ENCODE data around the gene CEP57. TPM values are rescaled to one million over a fixed set of nuclear protein-coding genes. Genes with fewer than 3 reads are reported as not detected.
A peak's percentile ranks its signal among the peaks of the same experiment; 100 is the strongest.
"Not testable (repeated sequence)": the region's sequence is repeated elsewhere in the genome, so short reads cannot be mapped to it uniquely, and the experiment has no call there.

Gene CEP57
- total RNA-seq, 1 experiment from 2014 or later = 36.9 TPM

- in situ Hi-C loops (cut with HindIII; ENCODE audit: low pct_unique_long_range_greater_than_20kb, low sequenced_read_pairs) = no loop called here
- no peak for DNase-seq (ENCODE audit: low read depth, low spot score)
Measured at GRCh38 chr11:95835351-95835750, 45.1 kb downstream of the CEP57 start.

- DNase-seq (ENCODE audit: low read depth, low spot score) = peak; percentile 88
- in situ Hi-C loops (cut with HindIII; ENCODE audit: low pct_unique_long_range_greater_than_20kb, low sequenced_read_pairs) = no loop called here
Measured at GRCh38 chr11:95835768-95836488, 45.6 kb downstream of the CEP57 start.

- in situ Hi-C loops (cut with HindIII; ENCODE audit: low pct_unique_long_range_greater_than_20kb, low sequenced_read_pairs) = no loop called here
Measured at GRCh38 chr11:95845167-95845566, 54.9 kb downstream of the CEP57 start.

DNA sequence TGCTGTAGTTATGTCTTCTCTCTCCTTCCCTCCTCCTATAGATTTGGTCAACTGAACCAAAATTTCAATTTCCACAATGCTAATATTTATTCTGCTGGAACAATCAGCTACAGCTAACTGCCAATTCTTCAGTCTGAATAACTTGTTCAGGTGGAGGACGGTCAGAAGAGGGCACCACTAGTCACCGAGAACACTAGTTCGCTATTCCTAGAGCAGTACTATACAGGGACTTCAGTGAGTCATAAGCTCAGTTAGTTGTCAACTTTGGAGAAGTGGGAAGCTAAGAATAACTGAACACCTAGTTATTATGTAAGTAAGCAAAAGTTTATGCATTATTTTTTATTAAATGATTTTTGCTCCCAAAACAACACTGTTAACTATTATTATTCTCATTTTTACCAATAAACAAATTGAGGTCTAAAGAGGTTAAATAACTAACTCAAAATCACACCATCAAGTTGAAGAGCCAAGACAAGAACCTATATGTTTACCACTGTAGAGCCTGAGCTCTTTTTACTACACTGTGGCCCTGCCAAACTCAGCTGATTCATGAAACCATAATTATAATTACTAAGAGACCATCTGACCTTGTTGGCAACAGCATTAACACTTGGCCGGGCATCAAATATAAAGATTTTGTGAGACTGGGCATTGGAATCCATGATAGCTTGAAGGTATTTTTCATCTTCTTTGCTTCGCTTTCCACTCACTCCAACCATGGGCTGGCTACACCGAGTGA is 59.0 kb downstream of the CEP57 start:
- peak; percentile 71 for DNase-seq (ENCODE audit: low read depth, low spot score)
- in situ Hi-C loops (cut with HindIII; ENCODE audit: low pct_unique_long_range_greater_than_20kb, low sequenced_read_pairs) = no loop called here

More at GRCh38 chr11:95845167-95845566, 54.9 kb downstream of the CEP57 start:
- DNase-seq (ENCODE audit: low read depth, low spot score) = no peak

DNA sequence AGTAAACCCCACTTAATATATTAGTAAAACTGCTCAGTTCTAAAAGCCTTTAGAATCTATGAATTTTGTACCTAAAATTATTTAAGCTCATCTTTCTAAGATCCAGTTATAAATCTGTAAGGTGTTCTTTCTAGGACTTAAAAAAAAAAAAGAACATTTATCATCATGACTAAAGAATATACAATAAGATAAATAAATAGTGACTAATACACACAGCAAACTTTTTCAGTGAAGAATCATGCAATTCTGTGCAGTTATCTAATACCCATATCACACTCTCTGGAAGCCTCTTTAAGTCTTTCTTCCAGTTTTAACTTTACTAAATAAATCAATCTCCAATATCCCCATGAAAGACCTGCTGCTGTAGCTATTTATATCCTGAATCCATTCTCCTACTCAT is 59.8 kb downstream of the CEP57 start:
- in situ Hi-C loops (cut with HindIII; ENCODE audit: low pct_unique_long_range_greater_than_20kb, low sequenced_read_pairs) = no loop called here
- no peak for DNase-seq (ENCODE audit: low read depth, low spot score)

DNA sequence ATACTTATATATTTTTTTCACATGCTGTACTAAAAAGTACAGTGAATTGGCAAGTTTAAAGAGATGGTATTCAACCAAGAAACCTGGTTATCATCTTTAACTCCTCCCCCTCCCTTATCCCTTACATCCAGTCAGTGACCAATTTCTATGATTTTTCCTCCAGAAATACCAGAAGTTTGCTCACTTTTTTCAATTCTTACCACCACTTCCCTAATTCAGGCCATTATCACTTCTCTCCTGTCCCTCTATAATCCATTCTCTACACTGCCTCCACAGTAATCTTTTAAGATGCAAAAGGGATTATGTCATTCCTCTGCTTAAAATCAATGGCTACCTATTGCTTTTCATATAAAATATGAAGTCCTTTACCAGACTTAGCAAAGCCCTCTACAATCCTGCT is 62.8 kb downstream of the CEP57 start:
- no peak for DNase-seq (ENCODE audit: low read depth, low spot score)
- in situ Hi-C loops (cut with HindIII; ENCODE audit: low pct_unique_long_range_greater_than_20kb, low sequenced_read_pairs) = no loop called here

DNA sequence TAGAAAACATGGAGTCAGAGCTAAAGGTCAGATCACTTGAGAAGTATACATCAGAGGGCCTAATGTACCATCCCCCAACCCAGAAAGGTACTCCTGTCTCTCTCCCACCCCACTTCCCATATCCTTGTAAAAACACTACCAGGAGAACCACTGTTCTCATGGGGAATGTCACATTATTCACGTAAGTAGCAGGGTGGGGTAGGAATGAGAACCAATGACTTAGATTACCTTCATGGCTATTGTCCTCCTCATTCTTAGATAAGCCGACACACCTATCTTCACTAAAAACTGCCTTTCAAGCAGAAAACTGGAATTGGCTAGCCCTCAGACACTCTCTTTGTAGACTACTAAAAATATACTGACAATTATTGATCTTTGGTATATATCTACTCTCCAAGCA is 63.6 kb downstream of the CEP57 start:
- in situ Hi-C loops (cut with HindIII; ENCODE audit: low pct_unique_long_range_greater_than_20kb, low sequenced_read_pairs) = no loop called here
- DNase-seq (ENCODE audit: low read depth, low spot score) = no peak

DNA sequence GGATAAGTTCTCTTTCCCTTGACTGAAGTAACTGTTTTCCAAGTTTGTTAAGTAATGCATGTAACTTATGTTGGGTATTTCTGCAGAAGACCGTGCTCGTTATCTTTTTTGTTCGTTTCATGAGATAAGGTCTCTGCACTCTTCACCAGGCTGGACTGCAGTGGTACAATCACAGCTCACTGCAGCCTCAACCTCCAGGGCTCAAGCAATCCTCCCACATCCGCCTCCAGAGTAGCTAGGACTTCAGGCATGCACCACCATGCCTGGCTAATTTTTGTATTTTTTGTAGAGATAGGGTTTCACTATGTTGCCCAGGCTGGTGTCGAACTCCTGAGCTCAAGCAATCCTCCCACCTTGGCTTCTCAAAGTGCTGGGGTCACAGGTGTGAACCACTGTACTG is 64.1 kb downstream of the CEP57 start:
- DNase-seq (ENCODE audit: low read depth, low spot score); in situ Hi-C loops (cut with HindIII; ENCODE audit: low pct_unique_long_range_greater_than_20kb, low sequenced_read_pairs): not testable (repeated sequence)

GRCh38 chr11:95860024-95860423 is 69.7 kb downstream of the CEP57 start:
- in situ Hi-C loops (cut with HindIII; ENCODE audit: low pct_unique_long_range_greater_than_20kb, low sequenced_read_pairs); DNase-seq (ENCODE audit: low read depth, low spot score): not testable (repeated sequence)

DNA sequence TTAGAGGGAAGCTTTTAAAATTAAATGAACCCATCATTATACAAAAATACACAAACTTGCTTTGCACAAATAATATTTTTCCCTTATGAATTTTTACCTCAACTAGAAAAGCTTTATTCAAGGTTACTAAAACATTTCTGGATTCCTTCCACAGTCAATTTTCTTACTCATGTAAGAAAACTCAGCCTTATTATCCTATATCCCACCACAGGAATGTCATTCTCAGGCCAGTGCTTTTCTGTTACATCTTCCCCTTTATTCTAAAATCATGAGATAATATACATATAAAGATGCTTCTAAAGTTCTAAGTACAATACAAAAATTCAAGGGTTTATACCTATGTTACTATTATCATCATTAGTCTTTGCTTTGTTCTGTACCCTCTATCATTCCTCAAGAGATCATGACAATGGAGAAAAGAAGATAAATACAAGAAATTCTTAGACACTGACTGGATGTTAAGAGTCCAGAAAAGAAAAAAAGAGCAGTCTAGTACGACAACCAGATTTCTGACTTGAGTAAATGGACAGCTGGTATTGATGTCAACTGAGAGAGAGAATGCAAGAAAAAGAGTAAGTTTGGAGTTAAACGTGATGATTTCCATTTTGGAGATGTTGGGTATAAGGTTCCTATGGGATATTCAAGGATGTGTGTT is 73.3 kb downstream of the CEP57 start:
- in situ Hi-C loops (cut with HindIII; ENCODE audit: low pct_unique_long_range_greater_than_20kb, low sequenced_read_pairs) = no loop called here

GRCh38 chr11:95867105-95867504 is 76.8 kb downstream of the CEP57 start:
- DNase-seq (ENCODE audit: low read depth, low spot score) = no peak
- in situ Hi-C loops (cut with HindIII; ENCODE audit: low pct_unique_long_range_greater_than_20kb, low sequenced_read_pairs) = no loop called here

More for the DNA sequence above, 73.3 kb downstream of the CEP57 start:
- no peak for DNase-seq (ENCODE audit: low read depth, low spot score)

DNA sequence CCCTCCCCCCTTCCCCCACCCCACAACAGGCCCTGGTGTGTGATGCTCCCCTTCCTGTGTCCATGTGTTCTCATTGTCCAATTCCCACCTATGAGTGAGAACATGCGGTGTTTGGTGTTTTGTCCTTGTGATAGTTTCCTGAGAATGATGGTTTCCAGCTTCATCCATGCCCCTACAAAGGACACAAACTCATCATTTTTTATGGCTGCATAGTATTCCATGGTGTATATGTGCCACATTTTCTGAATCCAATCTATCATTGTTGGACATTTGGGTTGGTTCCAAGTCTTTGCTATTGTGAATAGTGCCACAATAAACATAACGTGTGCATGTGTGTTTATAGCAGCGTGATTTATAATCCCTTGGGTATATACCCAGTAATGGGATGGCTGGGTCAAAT is 80.6 kb downstream of the CEP57 start:
- in situ Hi-C loops (cut with HindIII; ENCODE audit: low pct_unique_long_range_greater_than_20kb, low sequenced_read_pairs); DNase-seq (ENCODE audit: low read depth, low spot score): not testable (repeated sequence)

GRCh38 chr11:95877291-95877690 is 87.0 kb downstream of the CEP57 start:
- in situ Hi-C loops (cut with HindIII; ENCODE audit: low pct_unique_long_range_greater_than_20kb, low sequenced_read_pairs) = no loop called here
- no peak for DNase-seq (ENCODE audit: low read depth, low spot score)

Small RNA genes within 50 kb of the gene (small RNA-seq; reads per million reads assigned to genes)
- 0 to 0.86 reads per million in 2 experiments for gene RNA5SP345

Other genes starting within 250 kb of the CEP57 start
- gene FAM76B, start 716 bp upstream of the CEP57 start, total RNA-seq (2014; rRNA removed; shearing (Covaris generic)) = 16.2 and 19.2 TPM in 2 replicates
- 17.8 and 23.8 TPM in 2 replicates for gene MTMR2, start 133.6 kb downstream of the CEP57 start, total RNA-seq (2014; rRNA removed; shearing (Covaris generic))

Data from SK-MEL-5 (cell line).